Epithelial cell of prostate (primary cell): ENCODE data around the gene TDRKH.

ENCODE experiments used
- DNase-seq: peaks from one replicate; pipeline ENCODE4 v3.0.0-alpha.2; 2011; ENCODE audit warnings: low read depth, low spot score
- H3K27ac ChIP-seq: fragments of 450-650 bp; 2 replicates; pipeline ENCODE4 v1.5.1; 2017; ENCODE audit warnings: mild to moderate bottlenecking

The TDRKH gene

GRCh38 chr1:151728151-151729054 lies 61.9 kb downstream of the TDRKH start:
- no peak for DNase-seq
- H3K27ac ChIP-seq = no peak overlapping the region

- peak; percentile 22 for DNase-seq
- H3K27ac ChIP-seq = peak overlapping the region; percentile 19
Observed at GRCh38 chr1:151723726-151724370, 66.5 kb downstream of the TDRKH start.
